Progenitor cell of endocrine pancreas (in vitro differentiated cells): Measurements from ENCODE around the gene NAA40. TPM values are rescaled to one million over a fixed set of nuclear protein-coding genes. Genes with fewer than 3 reads are reported as not detected.

Experiments used
- DNase-seq: peaks from one replicate; pipeline ENCODE4 v3.0.0; 2021; ENCODE audit warnings: low spot score; ENCODE audit not compliant: unreplicated experiment
- H3K27ac Mint-ChIP-seq: 2 replicates; pipeline ENCODE4 v1.8.0; 2021; ENCODE audit warnings: mild to moderate bottlenecking, moderate library complexity, mixed read lengths
- H3K27me3 Mint-ChIP-seq: 2 replicates; pipeline ENCODE4 v1.8.0; 2021; ENCODE audit warnings: mixed read lengths
- H3K36me3 Mint-ChIP-seq: 2 replicates; pipeline ENCODE4 v1.8.0; 2022; ENCODE audit warnings: mixed read lengths; ENCODE audit not compliant: insufficient read depth
- H3K4me1 Mint-ChIP-seq: 2 replicates; pipeline ENCODE4 v1.8.0; 2021; ENCODE audit warnings: low read depth, mixed read lengths
- H3K4me3 Mint-ChIP-seq: 2 replicates; pipeline ENCODE4 v1.8.0; 2021; ENCODE audit warnings: low read depth, mild to moderate bottlenecking, moderate library complexity, mixed read lengths
- H3K9me3 Mint-ChIP-seq: 2 replicates; pipeline ENCODE4 v1.8.0; 2021; ENCODE audit warnings: low read depth, mixed read lengths
- total RNA-seq: library from RNA; stranded (reverse); gene quantifications from 2 replicates; pipeline ENCODE4 v1.2.1, GENCODE V29; 2021
- TF ChIP-seq, protein P1 (sequence below): fragments of 200-600 bp; sonication (generic); IDR thresholded peaks from one replicate; pipeline ENCODE4 v1.5.0; 2021; ENCODE audit warnings: antibody characterized with exemption, mild to moderate bottlenecking; ENCODE audit not compliant: unreplicated experiment

Gene NAA40
- total RNA-seq, 1 donor from 2014 or later, result 60.6 TPM

DNA sequence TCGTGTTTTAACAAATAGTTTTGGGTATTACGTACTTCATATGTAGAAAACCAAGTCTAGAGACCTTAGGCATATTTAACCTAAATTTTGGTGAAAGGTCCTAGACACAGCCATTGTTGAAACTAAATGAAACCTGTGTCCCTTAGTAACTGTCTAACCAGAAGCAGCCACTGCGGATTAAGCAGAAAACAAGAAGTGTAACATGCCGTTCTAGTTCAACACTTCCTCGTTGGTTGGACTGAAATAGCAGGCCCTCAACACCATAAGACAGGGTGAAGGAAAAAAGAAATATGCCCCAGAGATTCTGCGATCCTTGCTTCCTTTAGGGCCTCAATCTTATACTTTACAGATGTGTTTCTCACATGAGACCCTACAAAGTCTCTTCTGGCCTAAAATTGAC, 2.0 kb downstream of the NAA40 start:
- peaks cover 12% of the 10 kb centered on the region for H3K4me1 Mint-ChIP-seq
- H3K4me3 Mint-ChIP-seq, result peak overlapping the region; percentile 61
- H3K27me3 Mint-ChIP-seq, result no peaks in the 10 kb centered on the region
- DNase-seq, result no peak
- no peak overlapping the region for H3K27ac Mint-ChIP-seq
- no peaks in the 10 kb centered on the region for H3K9me3 Mint-ChIP-seq
- H3K36me3 Mint-ChIP-seq, result no peaks in the 10 kb centered on the region
- TF ChIP-seq, protein P1, sequence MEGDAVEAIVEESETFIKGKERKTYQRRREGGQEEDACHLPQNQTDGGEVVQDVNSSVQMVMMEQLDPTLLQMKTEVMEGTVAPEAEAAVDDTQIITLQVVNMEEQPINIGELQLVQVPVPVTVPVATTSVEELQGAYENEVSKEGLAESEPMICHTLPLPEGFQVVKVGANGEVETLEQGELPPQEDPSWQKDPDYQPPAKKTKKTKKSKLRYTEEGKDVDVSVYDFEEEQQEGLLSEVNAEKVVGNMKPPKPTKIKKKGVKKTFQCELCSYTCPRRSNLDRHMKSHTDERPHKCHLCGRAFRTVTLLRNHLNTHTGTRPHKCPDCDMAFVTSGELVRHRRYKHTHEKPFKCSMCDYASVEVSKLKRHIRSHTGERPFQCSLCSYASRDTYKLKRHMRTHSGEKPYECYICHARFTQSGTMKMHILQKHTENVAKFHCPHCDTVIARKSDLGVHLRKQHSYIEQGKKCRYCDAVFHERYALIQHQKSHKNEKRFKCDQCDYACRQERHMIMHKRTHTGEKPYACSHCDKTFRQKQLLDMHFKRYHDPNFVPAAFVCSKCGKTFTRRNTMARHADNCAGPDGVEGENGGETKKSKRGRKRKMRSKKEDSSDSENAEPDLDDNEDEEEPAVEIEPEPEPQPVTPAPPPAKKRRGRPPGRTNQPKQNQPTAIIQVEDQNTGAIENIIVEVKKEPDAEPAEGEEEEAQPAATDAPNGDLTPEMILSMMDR, result no peak

DNA sequence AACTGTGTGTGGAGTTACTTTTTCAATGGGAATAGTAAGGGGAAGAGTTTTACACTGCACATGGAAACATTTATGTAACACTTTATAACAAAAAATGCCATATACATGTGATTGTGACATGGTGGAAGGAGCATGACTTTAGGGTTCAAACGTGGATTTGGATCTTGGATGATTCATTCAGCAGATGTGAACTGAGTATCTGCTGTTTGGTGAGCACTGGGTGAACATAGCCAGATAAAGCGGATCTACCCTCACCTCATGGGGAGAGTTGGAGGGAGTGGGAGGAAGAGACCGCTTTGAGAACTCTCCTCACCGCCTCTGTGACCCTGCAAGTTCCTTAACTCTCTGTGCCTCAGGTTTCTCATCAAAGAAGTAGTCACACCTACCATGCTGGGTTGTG, 3.1 kb downstream of the NAA40 start:
- Mint-ChIP-seq H3K27me3 (no peaks in the 10 kb centered on the region), H3K9me3 (no peaks in the 10 kb centered on the region), H3K27ac (no peak overlapping the region), H3K36me3 (peaks cover 2% of the 10 kb centered on the region), H3K4me1 (peaks cover 12% of the 10 kb centered on the region), H3K4me3 (no peak overlapping the region)
- DNase-seq, result no peak
- TF ChIP-seq, protein P1, result no peak

DNA sequence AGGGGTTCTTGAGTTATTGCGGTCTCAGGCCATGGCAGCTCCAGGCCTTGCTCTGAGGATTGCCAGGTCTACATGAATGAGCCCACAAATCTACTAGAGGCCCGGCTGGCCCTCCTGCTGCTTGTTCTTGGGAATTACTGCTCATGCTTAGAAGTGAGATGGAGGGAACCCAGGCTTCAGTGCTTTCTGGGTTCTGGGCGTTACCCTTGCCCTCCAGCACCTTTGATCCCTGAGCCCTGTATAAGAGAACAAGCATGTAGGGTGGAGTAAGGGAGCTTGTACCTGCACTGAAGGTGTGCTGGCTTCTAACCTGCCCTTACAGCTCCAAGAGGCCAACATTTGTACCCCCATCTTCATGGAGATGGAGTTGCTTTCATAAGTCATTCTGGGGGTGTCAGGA, 4.0 kb downstream of the NAA40 start:
- Mint-ChIP-seq H3K27me3 (no peaks in the 10 kb centered on the region), H3K4me3 (no peak overlapping the region), H3K4me1 (peaks cover 12% of the 10 kb centered on the region), H3K36me3 (peaks cover 2% of the 10 kb centered on the region), H3K9me3 (no peaks in the 10 kb centered on the region), H3K27ac (no peak overlapping the region)
- no peak for DNase-seq
- TF ChIP-seq, protein P1, result no peak

DNA sequence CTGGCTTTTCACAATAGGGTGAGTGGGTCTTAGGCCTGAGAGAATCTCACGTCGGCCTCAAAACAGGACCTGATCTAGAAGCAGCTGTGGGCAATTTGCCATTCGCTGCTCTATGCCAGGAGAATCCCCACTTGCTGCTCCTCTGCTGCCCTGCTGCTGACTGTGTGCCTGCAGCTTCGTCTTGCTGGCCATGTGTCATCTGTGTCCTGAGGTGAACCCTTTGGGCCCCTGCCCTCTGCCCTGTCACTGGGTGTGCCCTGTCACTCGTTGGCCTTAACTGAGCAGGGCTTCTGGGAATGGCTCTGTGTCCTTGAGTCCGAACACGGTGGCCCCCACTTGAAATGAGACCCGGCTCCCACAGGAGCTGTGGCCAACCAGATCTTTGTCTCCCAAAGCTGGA, 6.2 kb downstream of the NAA40 start:
- Mint-ChIP-seq H3K36me3 (peaks cover 3% of the 10 kb centered on the region), H3K27ac (no peak overlapping the region), H3K4me3 (no peak overlapping the region), H3K9me3 (no peaks in the 10 kb centered on the region), H3K4me1 (peaks cover 7% of the 10 kb centered on the region), H3K27me3 (no peaks in the 10 kb centered on the region)
- DNase-seq, result no peak
- TF ChIP-seq, protein P1, result no peak

DNA sequence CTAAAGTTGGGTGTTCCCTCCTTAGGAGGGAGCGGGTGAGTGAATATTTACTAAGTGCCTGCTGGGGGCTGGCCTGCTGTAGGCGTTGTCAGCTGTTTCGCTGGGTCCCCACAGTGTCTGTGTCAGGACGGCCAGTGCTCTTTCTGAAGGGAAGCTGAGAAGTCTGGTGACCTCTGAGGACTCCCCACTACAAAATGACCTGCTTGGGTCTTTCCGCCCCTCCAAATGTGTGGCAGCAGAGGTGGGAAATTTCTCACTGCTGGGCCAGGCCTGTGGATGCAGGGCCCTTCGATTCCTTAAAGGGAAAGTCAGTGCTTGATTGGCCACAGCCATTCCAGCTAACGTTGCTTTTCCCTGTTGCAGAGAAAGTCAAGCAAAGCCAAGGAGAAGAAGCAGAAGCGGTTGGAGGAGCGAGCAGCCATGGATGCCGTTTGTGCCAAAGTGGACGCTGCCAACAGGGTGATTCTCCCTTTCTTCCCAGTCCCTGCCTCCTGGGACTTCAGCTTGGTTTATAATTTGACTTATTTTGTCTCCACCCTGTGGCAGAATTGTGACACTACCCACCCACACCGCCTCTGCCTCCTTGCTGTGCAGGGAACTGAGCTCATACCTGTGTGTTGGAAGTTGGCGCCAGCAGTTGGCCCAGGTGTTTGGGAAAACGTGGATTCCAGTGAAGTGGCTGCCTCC, 6.8 kb downstream of the NAA40 start:
- no peak overlapping the region for H3K4me3 Mint-ChIP-seq
- no peaks in the 10 kb centered on the region for H3K9me3 Mint-ChIP-seq
- peaks cover 3% of the 10 kb centered on the region for H3K36me3 Mint-ChIP-seq
- no peaks in the 10 kb centered on the region for H3K27me3 Mint-ChIP-seq
- TF ChIP-seq, protein P1, result peak; percentile 68
- peaks cover 3% of the 10 kb centered on the region for H3K4me1 Mint-ChIP-seq
- DNase-seq, result peak; percentile 36
- H3K27ac Mint-ChIP-seq, result no peak overlapping the region
